Activated CD8-positive, alpha-beta memory T cell treated with anti-CD3 and anti-CD28 coated beads, Interleukin-2, amount 50 U/mL, for 24 hours (primary cell): Measurements from ENCODE around the gene NDUFC2.
"Not testable (repeated sequence)": the region's sequence is repeated elsewhere in the genome, so short reads cannot be mapped to it uniquely, and the experiment has no call there.

Source experiments
- DNase-seq: peaks from one replicate; pipeline ENCODE4 v3.0.0-alpha.2; 2020; ENCODE audit errors: extremely low read depth

NDUFC2 gene

GRCh38 chr11:78030429-78031325 lies 49.0 kb downstream of the NDUFC2 start:
- DNase-seq, result no peak

DNA sequence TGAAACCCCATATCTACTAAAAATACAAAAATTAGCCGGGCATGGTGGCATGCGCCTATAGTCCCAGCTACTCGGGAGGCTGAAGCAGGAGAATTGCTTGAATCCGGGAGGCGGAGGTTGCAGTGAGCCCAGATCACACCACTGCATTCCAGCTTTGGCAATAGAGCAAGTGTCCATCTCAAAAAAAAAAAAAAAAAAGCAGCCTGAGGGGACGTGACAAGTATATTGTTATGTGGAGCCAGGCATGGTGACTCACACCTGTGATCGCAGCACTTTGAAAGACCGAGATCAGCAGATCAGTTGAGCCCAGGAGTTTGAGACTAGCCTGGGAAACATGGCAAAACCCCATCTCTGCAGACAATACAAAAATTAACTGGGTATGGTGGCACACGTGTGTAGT lies 51.2 kb downstream of the NDUFC2 start:
- not testable (repeated sequence) for DNase-seq

GRCh38 chr11:78027759-78028158 lies 51.9 kb downstream of the NDUFC2 start:
- DNase-seq, result no peak

DNA sequence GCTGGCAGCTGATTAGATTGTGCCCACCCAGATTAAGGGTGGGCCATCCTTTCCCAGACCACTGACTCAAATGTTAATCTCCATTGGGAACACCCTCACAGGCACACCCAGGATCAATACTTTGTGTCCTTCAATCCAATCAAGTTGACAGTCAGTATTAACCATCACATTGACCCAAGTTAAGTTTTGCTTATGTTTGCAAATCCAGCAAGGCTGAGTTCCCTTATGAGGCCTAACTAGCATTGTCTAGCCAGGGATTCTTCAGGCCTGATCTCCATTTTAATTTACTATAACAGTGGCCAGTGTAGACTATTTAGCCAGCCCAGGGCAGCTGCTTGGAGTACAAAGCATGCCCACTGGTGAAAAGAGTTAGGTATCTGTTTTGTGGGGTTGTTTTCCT lies 54.3 kb downstream of the NDUFC2 start:
- no peak for DNase-seq

DNA sequence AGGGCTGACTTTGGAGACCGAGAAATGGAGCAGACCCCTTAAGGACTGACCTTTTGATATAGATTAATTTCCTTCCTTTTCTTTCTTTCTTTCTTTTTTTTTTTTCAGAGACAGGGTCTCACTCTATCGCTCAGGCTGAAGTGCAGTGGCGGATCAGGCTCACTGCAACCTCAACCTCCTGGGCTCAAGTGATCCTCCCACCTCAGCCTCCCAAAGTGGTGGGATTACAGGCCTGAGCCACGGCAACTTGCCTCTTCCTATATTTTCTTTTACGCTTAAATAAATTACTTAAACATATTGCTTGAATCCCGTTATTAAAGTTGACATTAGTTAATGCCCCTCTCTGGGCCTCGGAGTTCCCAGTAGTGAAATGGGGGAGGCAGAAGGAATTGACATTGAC lies 56.2 kb downstream of the NDUFC2 start:
- DNase-seq, result no peak

DNA sequence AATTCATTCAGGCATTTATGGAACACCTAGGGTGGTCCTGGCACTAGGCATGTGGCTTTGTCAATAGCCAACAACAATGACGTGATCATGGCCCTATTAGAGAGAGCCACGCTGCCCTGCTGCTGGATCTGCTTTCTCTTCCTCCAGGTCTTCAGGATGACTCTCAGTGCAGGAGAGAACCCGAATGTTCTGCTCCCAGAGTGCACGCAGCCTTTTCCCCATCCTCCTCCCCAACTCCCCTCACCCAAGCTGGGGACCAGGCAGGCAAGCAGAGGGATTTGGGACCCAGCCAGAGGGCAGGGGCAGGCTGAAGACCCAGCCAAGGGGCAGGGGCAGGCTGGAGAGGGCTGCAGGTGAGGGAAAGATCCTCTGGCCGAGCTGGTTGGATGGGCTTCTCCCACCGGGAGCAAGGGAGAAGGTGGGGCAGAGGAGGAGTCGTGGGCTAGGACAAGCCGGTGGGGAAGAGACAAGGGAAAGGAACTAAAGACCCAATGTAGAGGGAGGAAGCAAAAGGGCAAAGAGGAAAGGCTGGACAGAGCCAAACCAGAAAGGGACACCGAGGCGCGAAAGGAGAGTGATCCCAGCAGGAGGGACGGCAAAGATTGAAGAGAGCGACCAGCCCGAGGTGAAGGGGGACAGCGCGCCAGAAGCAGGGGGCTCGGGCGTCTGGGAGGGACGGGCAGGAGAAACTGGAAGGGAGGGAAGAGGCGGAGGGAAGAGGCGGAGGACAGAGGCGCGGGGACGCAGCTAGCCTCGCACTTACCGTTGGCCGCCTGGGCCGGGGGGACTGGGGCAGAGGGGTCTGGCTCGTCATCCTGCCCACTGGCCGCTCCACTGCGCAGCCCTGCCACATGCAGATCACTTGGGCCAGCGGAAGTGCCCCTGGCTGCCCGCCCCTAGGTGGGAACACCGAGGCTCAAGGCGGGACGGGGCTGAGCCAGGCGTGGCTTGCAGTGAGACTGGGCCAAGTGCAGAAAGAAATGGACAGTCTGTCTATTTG lies 57.0 kb downstream of the NDUFC2 start, which contains the start of gene KCTD14:
TSS of gene KCTD14 (minus strand) at position 880 of the 1,000 bp plus-strand sequence. CDS start at position 853, 27 bp downstream.
- DNase-seq, result no peak

GRCh38 chr11:78021611-78022010 lies 58.1 kb downstream of the NDUFC2 start:
- no peak for DNase-seq

DNA sequence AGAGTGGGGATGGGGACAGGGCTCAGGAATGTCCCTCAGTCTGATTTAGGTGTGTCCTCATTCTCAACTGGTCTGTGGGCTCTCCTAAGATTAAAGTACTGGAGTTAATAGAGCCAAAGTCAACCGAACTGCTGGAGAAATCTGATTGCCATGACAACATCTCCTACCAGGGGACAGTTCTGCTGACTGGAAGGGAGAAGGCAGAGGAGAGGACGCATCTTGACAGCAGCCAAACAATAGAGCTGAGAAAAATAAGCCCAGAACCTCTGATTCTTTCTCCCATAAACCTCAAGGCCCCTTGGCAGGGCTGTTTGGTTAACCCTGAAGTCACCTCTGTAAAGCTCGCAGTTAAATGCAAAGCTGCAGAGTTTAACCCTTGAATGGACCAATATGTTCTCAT lies 59.4 kb downstream of the NDUFC2 start:
- no peak for DNase-seq

GRCh38 chr11:78019808-78020207 lies 59.9 kb downstream of the NDUFC2 start:
- no peak for DNase-seq
